AG04450 (cell line): ENCODE data around the gene POU2AF3. TPM values are rescaled to one million over a fixed set of nuclear protein-coding genes. Genes with fewer than 3 reads are reported as not detected.

Experiments
- CTCF ChIA-PET: fragments of 300-600, 350-600 bp; formaldehyde crosslinking; extraction: SDS; loops from one replicate; lab custom pipeline; 2022; ENCODE audit warnings: antibody characterized with exemption, inconsistent platforms; lab: Charles Lee
- POLR2A ChIA-PET: fragments of 350-600 bp; formaldehyde crosslinking; extraction: SDS; loops from one replicate; lab custom pipeline; 2021; ENCODE audit warnings: antibody characterized with exemption, inconsistent platforms; lab: Yijun Ruan, JAX
- DNase-seq: peaks from one replicate; pipeline ENCODE4 v3.0.0-alpha.2; 2011; ENCODE audit warnings: low read depth, low spot score
- H3K27ac ChIP-seq: one replicate; pipeline ENCODE4 v1.5.1; 2012; ENCODE audit warnings: low read depth, low read length, control low read depth
- H3K27me3 ChIP-seq: one replicate; pipeline ENCODE4 v1.6.0; 2012; ENCODE audit warnings: low read length; ENCODE audit not compliant: control insufficient read depth, insufficient read depth
- H3K4me3 ChIP-seq: 2 replicates; pipeline ENCODE4 v1.5.1; 2011; ENCODE audit warnings: mild to moderate bottlenecking, low read depth, low read length, control low read depth
- H3K9me3 ChIP-seq: 2 replicates; pipeline ENCODE4 v1.5.1; 2012; ENCODE audit warnings: low read length; ENCODE audit not compliant: control insufficient read depth, insufficient read depth
- CTCF ChIP-seq: IDR thresholded peaks from 2 replicates; pipeline ENCODE4 v1.5.1; 2011; ENCODE audit warnings: low read depth, low read length, control low read depth, inconsistent platforms
- polyA plus RNA-seq: library from polyadenylated mRNA; depleted of rRNA; stranded (reverse); fragments of >200 nt; gene quantifications from 2 replicates; pipeline ENCODE4 v1.2.3, GENCODE V29; 2011

Gene POU2AF3
- polyA plus RNA-seq, 1 experiment: not detected

- TF ChIP-seq CTCF: no peak
- no peak for DNase-seq
- H3K4me3 ChIP-seq: 0 out of 2 replicates have a peak overlapping the region, but pooled peaks have one; percentile 10
- peaks cover 11% of the 10 kb centered on the region for H3K27me3 ChIP-seq
- ChIA-PET POLR2A (no interaction called here), CTCF (interaction anchor here (0.7 kb wide), 1 partner anchor 100 kb away, joined by 3 read pairs; no protein-coding TSS in a partner anchor)
- peak overlapping the region; percentile 31 for H3K27ac ChIP-seq
- no peaks in the 10 kb centered on the region for H3K9me3 ChIP-seq
Measured at GRCh38 chr11:111324277-111324720, 26.0 kb downstream of the POU2AF3 start.

DNA sequence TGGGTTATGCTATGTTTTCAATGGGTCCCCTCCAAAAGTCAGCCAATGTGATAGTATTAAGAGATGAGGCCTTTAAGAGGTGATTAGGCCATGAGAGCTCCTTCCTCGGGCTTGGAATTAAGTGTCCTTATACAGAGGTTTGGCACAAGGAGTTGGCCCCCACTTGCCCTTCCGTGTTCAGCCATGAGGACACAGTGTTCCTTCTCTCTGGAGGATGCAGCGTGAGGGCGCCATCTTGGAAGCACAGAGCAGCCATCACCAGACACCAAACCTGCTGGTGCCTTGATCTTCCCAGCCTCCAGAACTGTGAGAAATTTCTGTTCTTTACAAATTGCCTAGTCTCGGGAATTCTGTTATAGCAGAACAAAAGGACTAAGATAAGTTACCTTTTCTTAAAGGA lies 26.9 kb downstream of the POU2AF3 start:
- Histone ChIP-seq H3K9me3 (no peaks in the 10 kb centered on the region), H3K4me3 (no peak overlapping the region), H3K27me3 (peaks cover 11% of the 10 kb centered on the region), H3K27ac (no peak overlapping the region)
- TF ChIP-seq CTCF: no peak
- POLR2A ChIA-PET: no interaction called here
- CTCF ChIA-PET: no interaction called here
- DNase-seq: no peak

DNA sequence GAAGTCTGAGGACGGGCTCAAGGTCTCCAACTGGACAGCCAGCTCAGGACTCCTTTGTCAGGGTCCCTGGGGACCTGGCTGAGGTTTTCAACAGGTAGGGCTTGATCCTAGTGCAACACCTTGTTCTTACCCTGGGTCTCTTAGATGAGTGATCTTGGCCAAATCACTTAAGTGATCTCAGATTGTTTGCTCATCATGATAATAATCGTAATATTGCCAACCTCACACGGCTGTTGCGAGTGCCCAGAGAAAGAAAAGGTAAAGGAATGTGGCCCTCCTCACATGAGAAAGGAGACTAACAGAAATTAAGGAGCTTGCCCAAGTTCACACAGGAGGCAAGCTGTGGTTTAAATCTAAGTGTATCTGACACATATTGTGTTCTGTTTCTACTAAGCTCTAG lies 28.5 kb downstream of the POU2AF3 start:
- Histone ChIP-seq H3K9me3 (no peaks in the 10 kb centered on the region), H3K27ac (no peak overlapping the region), H3K27me3 (peaks cover 4% of the 10 kb centered on the region), H3K4me3 (no peak overlapping the region)
- no peak for TF ChIP-seq CTCF
- POLR2A ChIA-PET: no interaction called here
- CTCF ChIA-PET: interaction anchor here (0.7 to 1.1 kb wide), 2 partner anchors 35 to 97 kb away, joined by 3 read pairs; no protein-coding TSS in a partner anchor
- DNase-seq: no peak

- CTCF ChIA-PET: no interaction called here
- TF ChIP-seq CTCF: no peak
- no peak for DNase-seq
Measured at GRCh38 chr11:111327908-111328624, 29.7 kb downstream of the POU2AF3 start.

More at GRCh38 chr11:111327908-111328624, 29.7 kb downstream of the POU2AF3 start:
- H3K27ac ChIP-seq: no peak overlapping the region
- H3K9me3 ChIP-seq: no peaks in the 10 kb centered on the region
- peaks cover 8% of the 10 kb centered on the region for H3K27me3 ChIP-seq
- POLR2A ChIA-PET: no interaction called here
- H3K4me3 ChIP-seq: no peak overlapping the region
